SIG-M5 treated with dmso at 0.1 percent for 504 hours (cell line): ENCODE measurements around the gene TFCP2L1.
"Not testable (repeated sequence)": the region's sequence is repeated elsewhere in the genome, so short reads cannot be mapped to it uniquely, and the experiment has no call there.

Experiments
- DNase-seq: peaks from one replicate; lab custom pipeline; 2025; ENCODE audit not compliant: unreplicated experiment; lab: John Stamatoyannopoulos, UW

TFCP2L1 gene, protein sequence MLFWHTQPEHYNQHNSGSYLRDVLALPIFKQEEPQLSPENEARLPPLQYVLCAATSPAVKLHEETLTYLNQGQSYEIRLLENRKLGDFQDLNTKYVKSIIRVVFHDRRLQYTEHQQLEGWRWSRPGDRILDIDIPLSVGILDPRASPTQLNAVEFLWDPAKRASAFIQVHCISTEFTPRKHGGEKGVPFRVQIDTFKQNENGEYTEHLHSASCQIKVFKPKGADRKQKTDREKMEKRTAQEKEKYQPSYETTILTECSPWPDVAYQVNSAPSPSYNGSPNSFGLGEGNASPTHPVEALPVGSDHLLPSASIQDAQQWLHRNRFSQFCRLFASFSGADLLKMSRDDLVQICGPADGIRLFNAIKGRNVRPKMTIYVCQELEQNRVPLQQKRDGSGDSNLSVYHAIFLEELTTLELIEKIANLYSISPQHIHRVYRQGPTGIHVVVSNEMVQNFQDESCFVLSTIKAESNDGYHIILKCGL

DNA sequence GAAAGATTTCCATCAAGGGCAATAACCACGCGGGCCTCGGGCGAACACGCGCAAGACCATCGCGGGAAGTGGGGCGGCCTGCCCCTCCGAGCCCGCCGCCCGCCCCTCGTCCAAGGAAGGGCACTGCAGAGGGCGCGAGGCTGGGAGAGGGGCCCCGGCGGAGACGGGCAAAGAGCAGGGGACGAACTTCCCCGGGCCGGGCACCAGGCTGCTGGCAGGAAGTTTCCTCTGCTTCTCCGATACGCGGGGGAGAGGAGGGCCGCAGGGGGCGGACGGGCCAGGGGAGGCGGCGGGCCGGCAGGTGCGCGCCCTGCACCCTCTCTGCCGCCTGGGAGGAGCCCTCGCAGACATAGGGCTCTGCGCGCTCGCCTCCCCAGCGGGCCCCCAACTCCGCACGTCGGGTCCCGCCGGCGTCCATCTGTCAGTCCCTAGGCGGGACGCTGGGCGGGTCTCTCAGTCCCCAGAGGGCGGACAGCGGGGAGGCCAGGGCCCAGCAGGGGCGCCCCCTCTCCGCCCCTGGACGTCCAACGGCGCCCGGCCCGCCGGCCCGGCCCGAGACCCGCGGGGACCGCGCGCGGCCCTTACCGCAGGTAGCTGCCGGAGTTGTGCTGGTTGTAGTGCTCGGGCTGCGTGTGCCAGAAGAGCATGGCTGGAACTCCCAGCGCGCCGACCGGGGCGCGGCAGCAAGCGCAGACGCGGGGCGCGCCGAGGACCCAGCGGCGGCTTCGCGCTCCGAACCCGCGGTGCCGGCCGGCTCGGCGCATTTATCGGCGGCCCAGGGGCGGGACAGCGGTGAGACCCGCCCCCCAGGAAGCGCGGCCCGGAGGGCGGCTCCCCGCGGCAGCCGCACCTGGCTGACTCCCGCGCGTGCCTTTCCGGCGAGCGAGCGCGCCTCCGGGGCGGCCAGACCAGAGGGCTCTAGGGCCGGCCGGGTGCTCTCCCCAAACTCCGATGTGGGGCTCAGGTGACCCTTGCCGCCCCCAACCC lies at the start of gene TFCP2L1:
TSS of gene TFCP2L1 (minus strand) at position 740 of the 987 bp plus-strand sequence. CDS start at position 647, 93 bp downstream.
- DNase-seq: no peak

DNA sequence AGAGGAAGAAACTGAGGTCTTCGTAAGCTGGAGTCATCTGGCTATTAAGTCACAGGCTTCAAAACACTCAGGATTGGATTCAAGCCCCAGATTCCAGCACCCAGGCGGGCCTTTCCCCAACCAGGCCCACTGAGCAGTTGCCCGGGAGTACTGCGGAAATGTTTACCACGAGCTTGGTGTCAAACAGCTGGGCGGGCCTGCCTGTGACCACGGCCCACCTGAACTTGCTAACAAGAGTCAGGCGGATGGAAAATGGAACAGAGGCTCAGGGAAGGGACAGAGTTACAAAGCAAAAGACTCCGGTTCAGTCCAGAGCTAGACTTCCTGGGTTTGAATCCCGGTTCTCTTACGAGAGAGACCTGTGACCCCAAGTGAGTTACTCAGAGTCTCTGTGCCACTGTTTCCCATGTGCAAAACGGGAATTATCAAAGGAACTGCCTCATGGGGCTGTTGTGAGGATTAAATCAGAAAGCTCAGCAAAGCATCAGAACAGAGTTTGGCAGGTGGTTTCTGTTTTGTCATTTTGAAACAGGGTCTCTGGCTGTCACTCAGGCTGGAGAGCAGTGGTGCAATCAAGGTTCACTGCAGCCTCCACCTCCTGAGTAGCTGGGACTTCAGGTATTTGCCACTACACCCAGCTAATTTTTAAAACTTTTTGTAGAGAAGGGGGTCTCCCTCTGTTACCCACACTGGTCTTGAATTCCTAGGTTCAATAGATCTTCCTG lies 49.0 kb upstream of the TFCP2L1 start:
- no peak for DNase-seq

DNA sequence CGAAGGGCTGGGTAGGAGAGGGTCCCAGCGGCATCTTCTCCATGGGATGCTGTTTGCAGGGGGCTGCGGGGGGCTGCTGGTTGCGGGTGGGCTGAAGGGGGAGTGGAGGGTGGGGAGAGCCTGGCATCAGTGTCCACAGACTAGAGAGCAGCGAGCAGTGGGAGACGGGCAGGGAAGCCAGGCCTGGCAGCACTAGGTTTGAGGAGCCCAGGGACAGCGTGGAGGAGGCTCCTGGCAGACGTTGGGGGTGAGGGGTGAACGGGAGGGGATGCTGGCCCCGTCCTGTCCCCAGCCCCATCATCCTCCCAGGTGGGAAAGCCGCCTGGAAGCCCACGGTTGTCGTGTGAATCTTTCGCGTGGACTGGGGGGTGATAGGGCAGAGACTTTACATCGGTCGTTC lies 48.2 kb upstream of the TFCP2L1 start:
- DNase-seq: no peak

DNA sequence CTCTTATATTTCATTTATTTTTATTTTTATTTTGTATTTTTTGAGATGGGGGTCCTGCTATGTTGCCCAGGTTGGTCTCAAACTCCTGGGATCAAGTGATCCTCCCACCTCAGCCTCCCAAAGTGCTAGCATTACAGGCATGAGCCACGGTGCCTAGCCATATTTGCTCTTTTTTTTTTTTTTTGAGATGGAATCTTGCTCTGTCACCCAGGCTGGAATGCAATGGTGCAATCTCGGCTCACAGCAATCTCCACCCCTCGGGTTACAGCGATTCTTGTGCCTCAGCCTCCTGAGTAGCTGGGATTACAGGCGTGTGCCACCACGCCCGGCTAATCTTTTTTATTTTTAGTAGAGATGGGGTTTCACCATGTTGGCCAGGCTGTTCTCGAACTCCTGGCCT lies 46.3 kb upstream of the TFCP2L1 start:
- not testable (repeated sequence) for DNase-seq

DNA sequence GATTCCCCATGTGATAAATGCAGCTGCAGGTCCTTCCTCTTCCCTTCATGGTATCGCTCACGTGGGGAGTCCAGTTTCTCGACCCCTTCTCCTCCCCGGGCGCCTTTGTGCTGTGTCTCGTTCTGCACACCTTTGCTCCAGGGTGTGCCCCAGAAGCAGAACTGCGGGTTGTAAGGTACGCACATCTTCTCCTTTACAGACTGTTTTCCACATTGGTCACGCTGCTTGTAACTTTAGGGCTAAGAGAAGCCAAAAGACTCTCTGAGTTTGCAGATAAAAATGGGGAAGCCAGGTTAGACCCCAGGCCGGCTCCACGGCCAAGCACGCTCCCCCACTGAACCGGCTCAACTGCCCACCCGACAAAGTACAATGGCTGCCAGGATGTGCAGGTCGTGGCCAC lies 45.9 kb upstream of the TFCP2L1 start:
- DNase-seq: no peak

DNA sequence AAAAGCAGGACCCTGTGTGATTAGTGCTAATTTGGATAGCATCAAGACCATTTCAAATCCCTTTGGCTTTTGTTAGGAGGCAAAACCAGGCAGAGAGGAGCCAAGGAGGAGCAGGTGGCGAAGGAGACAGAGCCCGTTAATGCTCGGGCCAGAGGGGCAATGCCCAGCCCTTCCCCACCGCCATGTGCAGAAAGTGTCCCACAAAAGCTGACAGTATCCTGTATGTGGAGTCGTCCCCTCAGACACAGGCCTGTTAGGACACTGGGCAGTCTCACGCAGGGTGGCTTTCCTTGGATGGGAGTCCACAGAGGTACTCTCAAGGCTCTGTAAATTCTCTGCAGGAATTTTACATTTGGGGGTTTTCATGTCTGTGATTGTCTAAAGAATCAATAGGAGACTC lies 44.8 kb upstream of the TFCP2L1 start:
- no peak for DNase-seq

DNA sequence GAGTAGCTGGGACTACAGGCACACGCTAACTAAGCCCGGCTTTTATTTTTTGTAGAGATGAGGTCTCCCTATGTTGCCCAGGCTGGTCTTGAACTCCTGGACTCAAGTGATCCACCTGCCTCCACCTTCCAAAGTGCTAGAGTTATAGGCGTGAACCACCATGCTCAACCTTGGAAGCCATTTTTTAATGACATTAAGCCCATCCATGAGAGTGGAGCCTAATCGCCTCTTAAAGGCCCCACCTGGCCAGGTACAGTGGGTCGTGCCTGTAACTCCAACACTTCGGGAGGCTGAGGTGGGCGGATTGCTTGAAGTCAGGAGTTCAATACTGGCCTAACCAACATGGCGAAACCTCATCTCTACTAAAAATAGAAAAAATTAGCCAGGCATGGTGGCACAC lies 41.6 kb upstream of the TFCP2L1 start:
- DNase-seq: no peak

DNA sequence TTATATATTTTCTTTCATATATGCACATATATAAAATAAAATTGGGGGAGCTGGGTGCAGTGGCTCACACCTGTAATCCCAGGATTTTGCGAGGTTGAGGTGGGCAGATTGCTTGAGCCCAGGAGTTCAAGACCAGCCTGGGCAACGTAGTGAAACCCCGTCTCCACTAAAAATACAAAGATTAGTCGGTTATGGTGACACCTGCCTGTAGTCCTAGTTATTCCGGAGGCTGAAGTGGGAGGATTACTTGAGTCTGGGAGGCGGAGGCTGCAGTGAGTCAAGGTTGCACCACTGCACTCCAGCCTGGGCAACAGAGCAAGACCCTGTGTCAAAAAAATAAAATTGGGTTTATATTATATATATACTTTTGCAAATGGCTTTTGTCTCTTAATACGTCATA lies 39.6 kb upstream of the TFCP2L1 start:
- DNase-seq: no peak

DNA sequence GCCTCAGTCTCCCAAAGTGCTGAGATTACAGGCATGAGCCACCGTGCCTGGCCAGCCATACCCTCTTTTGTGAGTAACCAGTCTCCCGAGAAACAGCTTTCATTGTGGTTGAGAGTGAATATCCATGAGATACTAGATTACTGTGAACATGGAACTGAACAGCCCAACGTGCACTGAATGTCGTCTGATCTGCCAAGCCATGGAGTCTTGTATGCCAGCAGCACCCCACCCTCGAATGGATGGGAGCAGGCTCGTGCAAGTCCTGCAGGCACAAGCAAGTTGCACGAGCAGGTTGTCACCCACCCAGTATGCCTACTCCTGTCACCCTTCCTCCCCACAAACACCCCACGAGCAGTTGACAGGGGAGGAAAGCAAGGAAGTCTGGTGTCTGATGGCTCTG lies 36.5 kb upstream of the TFCP2L1 start:
- DNase-seq: no peak

DNA sequence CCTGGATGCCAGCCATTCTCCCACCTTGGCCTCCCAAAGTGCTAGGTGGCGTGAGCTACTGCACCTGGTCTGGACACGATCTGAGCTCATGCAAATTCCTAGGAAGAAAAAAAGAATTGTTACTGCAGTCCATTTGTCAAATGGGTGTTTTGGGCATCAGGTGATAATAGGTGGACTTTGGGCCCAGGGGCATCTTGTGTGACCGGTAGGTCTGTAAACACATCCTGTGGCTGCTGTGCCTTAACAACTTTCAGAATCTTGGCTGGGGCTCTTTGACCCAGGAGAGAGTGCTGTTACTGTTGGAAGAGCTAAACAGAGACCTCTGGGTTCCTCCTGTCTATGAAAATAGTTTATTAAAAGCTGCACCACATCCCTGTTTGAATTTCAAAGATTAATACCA lies 34.9 kb upstream of the TFCP2L1 start:
- no peak for DNase-seq

DNA sequence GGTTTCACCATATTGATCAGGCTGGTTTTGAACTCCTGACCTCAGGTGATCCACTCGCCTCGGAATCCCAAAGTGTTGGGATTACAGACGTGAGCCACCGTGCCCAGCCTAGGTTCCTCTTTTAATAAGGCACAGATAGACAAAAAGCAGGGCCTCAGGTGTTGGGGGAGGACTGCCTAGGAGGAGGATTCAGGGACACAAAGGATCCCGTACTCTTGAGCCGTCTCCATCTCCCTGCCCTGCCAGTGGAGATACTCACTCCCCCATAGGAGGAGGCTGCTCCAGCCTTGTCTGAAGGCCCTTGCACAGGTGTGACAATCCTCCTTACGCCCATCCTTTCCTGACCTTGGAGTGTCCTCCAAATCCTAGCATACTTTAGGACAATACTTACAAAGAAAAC lies 32.0 kb upstream of the TFCP2L1 start:
- no peak for DNase-seq

DNA sequence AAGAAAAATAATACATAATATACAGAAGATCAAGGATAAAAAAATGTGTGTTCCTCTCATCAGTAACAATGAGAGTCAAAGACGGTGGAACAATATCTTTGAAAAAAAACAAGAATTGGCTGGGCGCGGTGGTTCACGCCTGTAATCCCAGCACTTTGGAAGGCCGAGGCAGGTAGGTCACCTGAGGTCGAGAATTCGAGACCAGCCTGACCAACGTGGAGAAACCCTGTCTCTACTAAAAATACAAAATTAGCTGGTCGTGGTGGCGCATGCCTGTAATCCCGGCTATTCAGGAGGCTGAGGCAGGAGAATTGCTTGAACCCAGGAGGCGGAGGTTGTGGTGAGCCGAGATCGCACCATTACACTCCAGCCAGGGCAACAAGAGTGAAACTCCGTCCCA lies 28.7 kb upstream of the TFCP2L1 start:
- DNase-seq: not testable (repeated sequence)

DNA sequence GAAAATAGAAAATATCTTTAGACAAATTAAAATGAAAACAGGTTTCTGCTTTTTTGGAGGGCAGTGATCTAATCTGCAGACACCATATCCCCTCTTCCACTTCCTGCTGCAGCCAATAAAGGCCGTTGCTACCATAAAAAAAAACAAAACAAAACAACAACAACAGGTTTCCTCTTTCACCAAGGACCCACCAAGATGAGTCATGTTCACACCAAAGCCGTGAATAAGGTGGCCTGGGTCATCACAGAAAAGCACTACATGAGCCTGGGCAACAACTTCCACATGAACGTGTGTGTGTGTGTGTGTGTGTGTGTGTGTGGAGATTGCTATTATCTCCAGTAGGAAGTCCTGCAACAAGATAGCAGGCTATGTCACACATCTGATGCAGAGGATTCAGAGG lies 24.8 kb upstream of the TFCP2L1 start:
- DNase-seq: no peak

DNA sequence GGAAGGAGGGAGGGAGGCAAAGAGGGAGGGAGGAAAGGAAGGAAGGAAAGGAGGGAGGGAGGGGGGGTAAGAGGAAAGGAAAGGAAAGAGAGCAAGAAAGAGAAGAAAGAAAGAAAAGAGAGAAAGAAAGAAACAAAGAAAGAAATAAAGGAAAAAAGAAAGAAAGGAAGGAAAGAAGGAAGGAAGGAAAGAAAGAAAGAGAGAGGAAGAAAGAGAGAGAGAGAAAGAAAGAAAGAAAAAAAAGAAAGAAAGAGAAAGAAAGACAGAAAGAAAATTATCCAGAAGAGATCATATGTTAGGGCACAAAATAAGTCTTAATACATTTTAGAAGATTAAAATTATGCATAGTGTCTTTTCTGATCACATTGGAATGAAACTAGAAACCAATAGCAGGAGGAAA lies 24.3 kb upstream of the TFCP2L1 start:
- DNase-seq: no peak

DNA sequence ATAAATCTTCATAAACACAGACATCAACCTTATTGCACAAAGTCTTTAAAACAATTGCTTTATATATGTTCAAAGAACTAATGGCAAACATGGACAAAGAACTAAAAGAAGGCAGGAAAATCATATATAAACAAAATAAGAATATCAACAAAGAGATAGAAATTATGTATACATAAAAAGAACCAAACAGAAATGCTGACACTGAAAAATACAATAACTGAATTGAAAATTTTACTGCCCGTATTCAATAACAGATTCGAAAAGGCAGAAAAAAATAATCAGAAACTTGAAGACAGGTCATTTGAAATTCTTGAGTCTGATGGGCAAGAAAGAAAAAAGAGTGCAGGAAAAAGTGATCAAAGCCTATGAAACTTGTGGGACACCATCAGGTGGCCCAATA lies 22.0 kb upstream of the TFCP2L1 start:
- no peak for DNase-seq

DNA sequence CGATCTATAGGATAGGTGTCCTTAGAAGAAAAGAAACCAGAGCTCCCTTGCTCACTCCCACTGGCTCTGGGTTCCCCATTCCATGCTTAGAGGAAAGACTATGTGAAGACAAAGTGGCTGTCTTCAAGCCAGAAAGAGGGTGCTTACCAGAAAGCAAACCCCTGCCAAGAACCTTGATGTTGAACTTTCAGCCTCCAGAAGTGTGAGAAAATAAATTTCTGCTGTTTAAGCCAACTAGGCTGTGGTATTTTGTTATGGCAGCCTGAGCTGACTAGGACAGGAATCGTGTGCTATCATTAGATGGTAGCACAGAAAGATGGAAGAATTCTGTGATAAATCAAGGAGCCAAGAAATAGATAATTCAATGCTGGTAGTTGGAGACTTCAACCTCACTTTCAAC lies 19.9 kb upstream of the TFCP2L1 start:
- DNase-seq: no peak

DNA sequence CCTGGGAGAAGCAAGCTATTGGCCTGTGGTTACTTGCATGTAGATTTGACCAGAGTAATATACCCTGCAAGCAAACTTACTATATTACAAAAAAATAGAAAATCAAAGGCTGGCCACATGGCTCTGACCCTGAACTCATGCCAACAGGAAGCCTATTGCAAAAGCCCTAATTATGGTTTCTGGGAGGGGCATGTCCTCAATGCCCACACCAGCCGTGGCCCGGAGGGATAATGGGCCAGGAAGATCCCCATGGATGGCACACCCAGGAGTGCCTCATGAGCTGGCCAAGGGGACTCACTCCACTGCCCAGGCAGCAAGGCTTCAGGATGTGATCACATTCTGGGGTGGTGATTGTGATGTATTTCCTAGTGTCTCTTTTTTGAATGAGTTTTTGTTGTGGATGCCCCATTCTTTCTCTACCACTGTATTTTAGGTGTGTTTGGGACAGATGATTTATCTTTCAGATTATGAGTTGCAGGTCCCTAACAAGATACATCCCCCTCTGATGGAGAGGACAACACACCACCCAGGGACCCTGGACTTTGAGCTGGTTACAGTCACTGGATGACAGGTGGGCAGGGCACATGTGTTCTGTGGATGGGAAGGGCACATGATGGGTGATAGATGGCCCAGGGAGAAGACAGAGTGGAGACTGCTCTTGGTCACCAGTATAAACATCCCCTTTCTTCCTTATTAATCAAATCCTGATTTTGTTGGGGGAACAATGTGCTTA lies 18.7 kb upstream of the TFCP2L1 start:
- DNase-seq: no peak

DNA sequence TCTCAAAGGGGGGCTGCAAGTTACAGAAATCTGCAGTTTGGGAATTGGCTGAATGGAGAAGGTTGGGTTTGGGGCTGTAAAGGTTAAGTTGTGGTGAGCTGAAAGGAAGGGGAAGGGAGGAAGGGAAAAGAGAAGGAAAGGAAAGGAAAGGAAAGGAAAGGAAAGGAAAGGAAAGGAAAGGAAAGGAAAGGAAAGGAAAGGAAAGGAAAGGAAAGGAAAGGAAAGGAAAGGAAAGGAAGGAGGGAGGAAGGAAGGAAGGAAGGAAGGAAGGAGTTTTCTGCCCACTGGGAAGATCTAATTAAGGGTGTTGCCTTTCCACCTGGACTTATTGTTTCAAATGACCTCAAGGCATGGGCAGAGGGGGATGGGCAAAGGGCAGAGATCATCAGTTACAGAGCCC lies 16.2 kb upstream of the TFCP2L1 start:
- DNase-seq: not testable (repeated sequence)

DNA sequence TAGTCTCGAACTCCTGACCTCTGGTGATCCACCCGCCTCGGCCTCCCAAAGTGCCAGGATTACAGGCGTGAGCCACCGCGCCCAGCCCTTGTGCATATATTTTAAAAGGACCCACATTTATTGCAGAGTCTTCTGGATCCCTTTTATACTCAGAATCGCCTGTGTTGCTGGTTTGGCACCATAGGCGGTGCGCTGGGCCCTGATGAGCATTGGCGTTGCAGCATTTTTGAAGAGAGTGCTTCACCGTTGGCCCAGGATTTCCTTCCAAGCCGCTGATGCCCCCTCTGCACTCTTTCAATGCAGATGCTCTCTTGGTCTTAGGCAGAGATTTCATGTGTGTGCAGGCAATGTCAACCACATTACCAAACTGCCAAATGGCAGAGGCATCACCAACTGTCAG lies 13.5 kb upstream of the TFCP2L1 start:
- no peak for DNase-seq

DNA sequence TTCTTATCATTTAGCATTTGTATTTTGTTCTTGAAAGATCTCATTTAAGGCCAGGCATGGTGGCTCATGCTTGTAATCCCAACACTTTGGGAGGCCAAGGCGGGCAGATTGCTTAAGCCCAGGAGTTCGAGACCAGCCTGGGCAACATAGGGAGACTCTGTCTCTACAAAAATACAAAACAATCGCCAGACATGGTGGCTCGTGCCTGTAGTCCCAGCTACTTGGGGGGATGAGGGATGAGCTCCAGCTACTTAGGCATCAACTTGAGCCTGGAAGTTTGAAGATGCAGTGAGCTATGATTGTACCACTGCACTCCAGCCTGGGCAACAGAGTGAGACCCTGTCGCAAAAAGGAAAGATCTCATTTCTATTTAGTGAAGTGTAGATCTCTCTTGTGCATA lies 12.9 kb upstream of the TFCP2L1 start:
- not testable (repeated sequence) for DNase-seq
